Tibial nerve (tissue), 4 donors: Measurements from ENCODE around the gene UBE2E1. TPM values are rescaled to one million over a fixed set of nuclear protein-coding genes. Genes with fewer than 3 reads are reported as not detected.

Experiments
- DNase-seq, 2 donors: peaks; one replicate each; pipeline ENCODE4 v3.0.0-alpha.2; 2019; ENCODE audit warnings: low spot score in 2 of 2
- H3K27ac ChIP-seq, 4 donors: fragments of 200-600 bp; sonication (generic) in 3 of 4; one replicate each; pipeline ENCODE4 v1.5.1; 2017 to 2019; ENCODE audit warnings: mild to moderate bottlenecking in 1 of 4
- H3K27me3 ChIP-seq, 2 donors: fragments of 200-600 bp; sonication (generic) in 1 of 2; one replicate each; pipeline versions ENCODE4 v1.5.1 to v1.6.0; 2017 to 2019
- H3K36me3 ChIP-seq, 3 donors: fragments of 200-600 bp; sonication (generic); one replicate each; pipeline ENCODE4 v1.5.1; 2018 to 2019
- H3K4me1 ChIP-seq, 4 donors: fragments of 200-600 bp; sonication (generic) in 3 of 4; one replicate each; pipeline ENCODE4 v1.5.1; 2017 to 2019
- H3K4me3 ChIP-seq, 4 donors: fragments of 200-600 bp; sonication (generic) in 3 of 4; one replicate each; pipeline ENCODE4 v1.5.1; 2017 to 2019; ENCODE audit warnings: mild to moderate bottlenecking in 1 of 4, moderate library complexity in 1 of 4
- H3K9me3 ChIP-seq, 4 donors: fragments of 200-600 bp; sonication (generic) in 3 of 4; one replicate each; pipeline ENCODE4 v1.5.1; 2017 to 2019
- EP300 ChIP-seq, 2 donors: sonication (generic); formaldehyde crosslinking; IDR thresholded peaks; one replicate each; pipeline ENCODE4 v1.6.1; 2017; ENCODE audit warnings: antibody characterized with exemption in 2 of 2, mild to moderate bottlenecking in 1 of 2
- POLR2A ChIP-seq, 2 donors: fragments of 450-650 bp; IDR thresholded peaks; one replicate each; pipeline ENCODE4 v1.6.1; 2017; ENCODE audit warnings: antibody characterized with exemption in 2 of 2, mild to moderate bottlenecking in 2 of 2, moderate library complexity in 2 of 2
- WGBS, 2 donors: methylation state at CpG; one replicate each; pipeline ENCODE4 v1.1.5; 2018; 5-methylcytosine and 5-hydroxymethylcytosine counted together
- total RNA-seq, 4 donors: library from RNA; depleted of rRNA; stranded (reverse); fragments of >200 nt; gene quantifications; one replicate each; pipeline ENCODE4 v1.1.0, GENCODE V29; 2016
- TF ChIP-seq, protein P1 (sequence below), 5 experiments: fragments of 200-600 bp in 3 of 5; fragments of 450-650 bp in 2 of 5; sonication (generic) in 3 of 5; IDR thresholded peaks; one replicate each; pipeline ENCODE4 v1.5.1; 2016 to 2019; ENCODE audit warnings: antibody characterized with exemption in 5 of 5, mild to moderate bottlenecking in 3 of 5, moderate library complexity in 2 of 5

UBE2E1 gene
- total RNA-seq, 4 donors from 2014 or later = 55.1 to 132 (median 99.5) TPM

DNA sequence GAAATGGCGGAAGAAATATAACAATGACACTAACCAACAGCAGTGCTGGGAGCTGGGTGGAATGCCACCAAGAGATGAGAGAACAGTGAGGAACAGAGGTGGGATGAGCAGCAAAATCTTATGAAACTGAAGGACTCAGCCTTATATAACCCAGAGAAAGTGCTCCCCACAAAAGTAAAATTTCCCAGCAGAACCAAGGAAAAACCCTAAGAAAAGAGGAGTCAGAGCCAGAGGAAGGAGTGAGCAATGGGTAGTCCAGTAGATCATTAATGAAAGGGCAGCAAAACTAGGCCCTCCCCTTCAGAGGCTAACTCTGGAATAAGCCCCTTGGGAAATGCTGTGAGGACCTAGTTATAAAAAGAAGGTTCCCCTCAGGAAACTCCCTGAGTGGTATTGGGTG, 24.7 kb upstream of the UBE2E1 start:
- 100% methylated on average over 1 of the region's 1 CpG for WGBS, 2 donors
- Histone ChIP-seq H3K9me3 (no peaks in the 10 kb centered on the region), H3K27me3 (no peaks in the 10 kb centered on the region), H3K27ac (no peak overlapping the region), H3K4me3 (no peak overlapping the region), H3K36me3 (no peaks in the 10 kb centered on the region), H3K4me1 (peaks cover 0 to 22% (median 6%) of the 10 kb centered on the region in 4 donors)
- TF ChIP-seq POLR2A (IDR thresholded peaks at IDR 0.05) = no peak
- TF ChIP-seq EP300 (IDR thresholded peaks at IDR 0.05) = no peak
- TF ChIP-seq, protein P1, sequence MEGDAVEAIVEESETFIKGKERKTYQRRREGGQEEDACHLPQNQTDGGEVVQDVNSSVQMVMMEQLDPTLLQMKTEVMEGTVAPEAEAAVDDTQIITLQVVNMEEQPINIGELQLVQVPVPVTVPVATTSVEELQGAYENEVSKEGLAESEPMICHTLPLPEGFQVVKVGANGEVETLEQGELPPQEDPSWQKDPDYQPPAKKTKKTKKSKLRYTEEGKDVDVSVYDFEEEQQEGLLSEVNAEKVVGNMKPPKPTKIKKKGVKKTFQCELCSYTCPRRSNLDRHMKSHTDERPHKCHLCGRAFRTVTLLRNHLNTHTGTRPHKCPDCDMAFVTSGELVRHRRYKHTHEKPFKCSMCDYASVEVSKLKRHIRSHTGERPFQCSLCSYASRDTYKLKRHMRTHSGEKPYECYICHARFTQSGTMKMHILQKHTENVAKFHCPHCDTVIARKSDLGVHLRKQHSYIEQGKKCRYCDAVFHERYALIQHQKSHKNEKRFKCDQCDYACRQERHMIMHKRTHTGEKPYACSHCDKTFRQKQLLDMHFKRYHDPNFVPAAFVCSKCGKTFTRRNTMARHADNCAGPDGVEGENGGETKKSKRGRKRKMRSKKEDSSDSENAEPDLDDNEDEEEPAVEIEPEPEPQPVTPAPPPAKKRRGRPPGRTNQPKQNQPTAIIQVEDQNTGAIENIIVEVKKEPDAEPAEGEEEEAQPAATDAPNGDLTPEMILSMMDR (IDR thresholded peaks at IDR 0.05) = no peak
- no peak for DNase-seq

DNA sequence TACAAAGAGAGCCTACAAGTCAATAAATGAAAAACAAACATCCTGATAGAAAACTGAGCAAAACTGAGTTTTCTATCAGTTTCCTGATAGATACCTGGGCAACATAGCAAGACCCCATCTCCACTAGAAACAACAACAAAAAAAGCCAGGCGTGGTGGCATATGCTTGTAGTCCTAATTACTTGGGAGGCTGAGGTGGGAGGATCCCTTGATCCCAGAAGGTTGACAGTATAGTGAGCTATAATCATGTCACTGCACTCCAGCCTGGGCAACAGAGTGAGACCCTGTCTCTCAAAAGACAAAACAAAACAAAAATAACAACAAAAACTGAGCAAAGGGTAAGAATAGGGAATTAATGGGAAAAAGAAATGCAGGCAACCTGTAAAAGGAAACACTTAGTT, 23.9 kb upstream of the UBE2E1 start:
- TF ChIP-seq EP300 (IDR thresholded peaks at IDR 0.05) (no peak), POLR2A (IDR thresholded peaks at IDR 0.05) (no peak)
- TF ChIP-seq, protein P1 (IDR thresholded peaks at IDR 0.05) = no peak
- no peaks in the 10 kb centered on the region for H3K9me3 ChIP-seq
- H3K27me3 ChIP-seq = no peaks in the 10 kb centered on the region
- peaks cover 0 to 16% (median 3%) of the 10 kb centered on the region in 4 donors for H3K4me1 ChIP-seq
- no peak for DNase-seq
- no peak overlapping the region for H3K27ac ChIP-seq
- WGBS, 2 donors = 96 to 100% methylated on average over 1 of the region's 1 CpG
- H3K4me3 ChIP-seq = no peak overlapping the region
- H3K36me3 ChIP-seq = no peaks in the 10 kb centered on the region

DNA sequence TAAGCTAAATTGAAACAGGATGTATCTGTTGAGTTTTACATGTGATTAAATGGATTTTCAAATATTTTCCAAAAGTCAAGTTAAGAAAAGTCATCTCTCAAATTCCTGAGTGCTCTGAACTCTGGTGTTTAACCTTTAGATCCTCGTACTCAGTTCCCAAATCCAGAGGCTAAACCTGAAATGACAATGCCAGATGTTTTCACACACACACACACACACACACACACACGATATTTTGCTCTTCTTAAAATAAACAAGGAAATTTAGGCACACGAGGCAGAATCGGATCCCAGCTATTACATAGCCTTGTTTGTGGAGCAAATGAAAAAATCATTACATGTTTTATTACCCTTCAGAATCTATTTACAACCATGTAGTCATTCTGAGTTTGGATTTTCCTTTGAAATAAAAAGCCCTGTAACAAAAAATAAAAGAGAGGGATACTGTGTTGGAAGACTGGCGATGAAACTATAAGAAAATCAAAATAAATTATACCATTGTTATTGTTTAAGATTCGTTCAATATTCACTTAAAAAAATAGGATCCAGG, 20.6 kb upstream of the UBE2E1 start:
- Histone ChIP-seq H3K36me3 (no peaks in the 10 kb centered on the region), H3K27ac (no peak overlapping the region), H3K4me1 (peaks cover 0 to 10% (median 0%) of the 10 kb centered on the region in 4 donors), H3K4me3 (no peak overlapping the region), H3K27me3 (no peaks in the 10 kb centered on the region), H3K9me3 (no peaks in the 10 kb centered on the region)
- 24 to 30% methylated on average over 6 of the region's 6 CpGs for WGBS, 2 donors
- no peak for TF ChIP-seq POLR2A (IDR thresholded peaks at IDR 0.05)
- TF ChIP-seq, protein P1 (IDR thresholded peaks at IDR 0.05) = no peak
- TF ChIP-seq EP300 (IDR thresholded peaks at IDR 0.05) = no peak
- no peak for DNase-seq

DNA sequence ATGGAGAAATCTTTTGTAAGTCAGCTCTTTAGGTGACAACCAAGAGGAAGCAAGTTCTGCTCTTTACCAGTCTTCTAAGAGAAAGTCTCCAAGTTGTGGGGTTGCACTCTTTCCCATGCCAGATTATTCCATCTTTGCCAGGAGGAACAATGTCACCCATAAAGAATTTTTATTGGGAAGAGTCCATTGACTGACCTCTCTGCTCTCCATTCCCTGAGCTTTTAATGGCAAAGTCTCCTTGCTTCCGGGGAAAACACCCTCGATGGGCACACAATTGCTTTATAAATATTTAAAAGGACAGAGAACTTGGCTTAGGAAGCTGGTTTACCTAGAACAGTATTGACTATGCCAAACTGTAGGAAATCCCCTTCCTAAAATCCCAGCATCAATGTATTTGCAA, 19.9 kb upstream of the UBE2E1 start:
- no peak overlapping the region for H3K27ac ChIP-seq
- TF ChIP-seq, protein P1 (IDR thresholded peaks at IDR 0.05) = no peak
- TF ChIP-seq EP300 (IDR thresholded peaks at IDR 0.05) = no peak
- TF ChIP-seq POLR2A (IDR thresholded peaks at IDR 0.05) = no peak
- no peaks in the 10 kb centered on the region for H3K36me3 ChIP-seq
- no peak for DNase-seq
- H3K4me3 ChIP-seq = no peak overlapping the region
- 69 to 84% methylated on average over 2 of the region's 2 CpGs for WGBS, 2 donors
- no peaks in the 10 kb centered on the region for H3K27me3 ChIP-seq
- H3K4me1 ChIP-seq = peaks cover 0 to 10% (median 0%) of the 10 kb centered on the region in 4 donors
- no peaks in the 10 kb centered on the region for H3K9me3 ChIP-seq

DNA sequence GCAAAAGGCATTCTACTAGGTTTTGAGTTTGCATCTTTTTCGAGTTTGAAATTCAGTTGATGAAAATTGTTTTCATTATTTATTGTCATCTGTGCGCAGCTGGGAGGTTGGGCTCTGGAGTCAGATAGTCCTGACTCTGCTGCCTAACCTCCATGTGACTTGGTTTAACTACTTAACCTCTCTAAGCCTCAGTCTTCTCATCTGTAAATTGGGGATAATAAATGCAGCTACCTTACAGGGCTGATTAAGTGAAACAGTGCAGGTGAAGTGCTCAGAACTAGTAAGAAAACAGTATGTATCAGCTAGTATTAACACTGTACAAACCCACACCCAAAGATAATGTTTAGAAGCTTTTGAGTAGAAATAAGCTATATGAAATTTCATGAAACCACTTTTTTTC, 14.1 kb upstream of the UBE2E1 start:
- Histone ChIP-seq H3K4me1 (no peaks in the 10 kb centered on the region), H3K4me3 (no peak overlapping the region), H3K36me3 (no peaks in the 10 kb centered on the region), H3K27ac (no peak overlapping the region), H3K27me3 (no peaks in the 10 kb centered on the region), H3K9me3 (no peaks in the 10 kb centered on the region)
- WGBS, 2 donors = 85 to 95% methylated on average over 2 of the region's 2 CpGs
- DNase-seq = no peak
- TF ChIP-seq, protein P1 (IDR thresholded peaks at IDR 0.05) = no peak
- TF ChIP-seq POLR2A (IDR thresholded peaks at IDR 0.05) (no peak), EP300 (IDR thresholded peaks at IDR 0.05) (no peak)
